ENCODE data around the gene LDLRAD4. TPM values are rescaled to one million over a fixed set of nuclear protein-coding genes. Genes with fewer than 3 reads are reported as not detected.

The LDLRAD4 gene
- total and polyA plus RNA-seq, 2 donors (not counting 1 experiment from before 2014, with no cell fraction given), result 13.9 to 35.7 TPM

- Mint-ChIP-seq H3K9me3 (ENCODE audit: insufficient read depth) (no peaks in the 10 kb centered on the region), H3K4me3 (peak overlapping the region; percentile 49), H3K27ac (peak overlapping the region; percentile 84), H3K4me1 (peaks cover 58% of the 10 kb centered on the region), H3K27me3 (no peaks in the 10 kb centered on the region)
- no peak overlapping the region for H3K9ac ChIP-seq (ENCODE audit: low read length)
- H2AFZ ChIP-seq (ENCODE audit: insufficient read depth, low read depth, low read length, poor library complexity, severe bottlenecking), result no peak overlapping the region
- TF ChIP-seq, protein P1, sequence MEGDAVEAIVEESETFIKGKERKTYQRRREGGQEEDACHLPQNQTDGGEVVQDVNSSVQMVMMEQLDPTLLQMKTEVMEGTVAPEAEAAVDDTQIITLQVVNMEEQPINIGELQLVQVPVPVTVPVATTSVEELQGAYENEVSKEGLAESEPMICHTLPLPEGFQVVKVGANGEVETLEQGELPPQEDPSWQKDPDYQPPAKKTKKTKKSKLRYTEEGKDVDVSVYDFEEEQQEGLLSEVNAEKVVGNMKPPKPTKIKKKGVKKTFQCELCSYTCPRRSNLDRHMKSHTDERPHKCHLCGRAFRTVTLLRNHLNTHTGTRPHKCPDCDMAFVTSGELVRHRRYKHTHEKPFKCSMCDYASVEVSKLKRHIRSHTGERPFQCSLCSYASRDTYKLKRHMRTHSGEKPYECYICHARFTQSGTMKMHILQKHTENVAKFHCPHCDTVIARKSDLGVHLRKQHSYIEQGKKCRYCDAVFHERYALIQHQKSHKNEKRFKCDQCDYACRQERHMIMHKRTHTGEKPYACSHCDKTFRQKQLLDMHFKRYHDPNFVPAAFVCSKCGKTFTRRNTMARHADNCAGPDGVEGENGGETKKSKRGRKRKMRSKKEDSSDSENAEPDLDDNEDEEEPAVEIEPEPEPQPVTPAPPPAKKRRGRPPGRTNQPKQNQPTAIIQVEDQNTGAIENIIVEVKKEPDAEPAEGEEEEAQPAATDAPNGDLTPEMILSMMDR (IDR thresholded peaks at IDR 0.05), result no peak
- no peak for TF ChIP-seq EZH2 (IDR thresholded peaks at IDR 0.05; ENCODE audit: borderline replicate concordance, insufficient read depth, low read depth, low read length, poor library complexity, severe bottlenecking)
- H3K4me1 ChIP-seq (ENCODE audit: control insufficient read depth in 2 of 2, insufficient read depth in 2 of 2, low read length in 2 of 2), result peaks cover 43 to 54% of the 10 kb centered on the region in 2 donors
- ATAC-seq (ENCODE audit: low read depth) (no peak), DNase-seq (peak; percentile 52)
- no peak overlapping the region for H3K4me3 ChIP-seq (ENCODE audit: control extremely low read depth in 1 of 5, extremely low read depth in 1 of 5, insufficient read depth in 1 of 5, low read depth in 2 of 5, low read length in 4 of 5)
- H4K20me1 ChIP-seq (ENCODE audit: control insufficient read depth, insufficient read depth, low read length, poor library complexity, severe bottlenecking), result no peaks in the 10 kb centered on the region
- H3K9me3 ChIP-seq (ENCODE audit: control extremely low read depth in 1 of 3, control insufficient read depth in 2 of 3, insufficient read depth in 1 of 3, low read length in 2 of 3), result peaks cover 0 to 4% (median 0%) of the 10 kb centered on the region in 3 donors
- no peaks in the 10 kb centered on the region for H3K27me3 ChIP-seq (replicated peaks in 1 of 4; ENCODE audit: control extremely low read depth in 1 of 4, control insufficient read depth in 3 of 4, insufficient read depth in 4 of 4, low read length in 3 of 4)
- peak overlapping the region; percentile 20 for H3K4me2 ChIP-seq (replicated peaks; ENCODE audit: low read depth, low read length, poor library complexity, severe bottlenecking)
- H3K27ac ChIP-seq (ENCODE audit: low read length in 2 of 2), result peak overlapping the region; percentile 25 to 72
- POLR2A ChIA-PET, result interaction anchor here (0.6 to 2.3 kb wide), 4 partner anchors 23 to 59 kb away, joined by 3 to 8 read pairs (median 4); no protein-coding TSS in a partner anchor
- CTCF ChIA-PET, result interaction anchor here (1.4 to 10.7 kb wide), 4 partner anchors 20 to 48 kb away, joined by 3 to 195 read pairs (median 8); no protein-coding TSS in a partner anchor
- intact Hi-C loops (cut with micrococcal nuclease), result no loop called here
- WGBS (ENCODE audit: insufficient coverage), result 38% methylated on average over 5 of the region's 16 CpGs
- no peaks in the 10 kb centered on the region for H3K36me3 ChIP-seq (replicated peaks in 1 of 2; ENCODE audit: control extremely low read depth in 1 of 2, control insufficient read depth in 1 of 2, extremely low read depth in 1 of 2, insufficient read depth in 2 of 2, low read length in 1 of 2)
- no peaks in the 10 kb centered on the region for H3K79me2 ChIP-seq (ENCODE audit: control insufficient read depth, insufficient read depth, low read length)
These were observed 390.4 kb downstream of the LDLRAD4 start for GRCh38 chr18:13608791-13609532.
